ENCODE data around the gene RHEBL1.

- TF ChIP-seq CTCF (IDR thresholded peaks at IDR 0.05) (no peak), POLR2A (IDR thresholded peaks at IDR 0.05) (no peak), EP300 (IDR thresholded peaks at IDR 0.05) (peak in 1 of 2 donors; percentile 3)
These were observed 31.9 kb downstream of the RHEBL1 start for GRCh38 chr12:49037947-49038237.

All from tibial nerve (tissue), 4 donors.